Measurements from ENCODE around the gene MRC2.

- TF ChIP-seq CTCF (IDR thresholded peaks at IDR 0.05) (no peak), POLR2A (IDR thresholded peaks at IDR 0.05) (no peak)
These were observed 1.6 kb upstream of the MRC2 start for GRCh38 chr17:62625870-62626200.

Measured in tibial nerve (tissue), 3 donors.